ENCODE measurements around the gene DNM1L.
A peak's percentile ranks its signal among the peaks of the same experiment; 100 is the strongest.

The DNM1L gene

DNA sequence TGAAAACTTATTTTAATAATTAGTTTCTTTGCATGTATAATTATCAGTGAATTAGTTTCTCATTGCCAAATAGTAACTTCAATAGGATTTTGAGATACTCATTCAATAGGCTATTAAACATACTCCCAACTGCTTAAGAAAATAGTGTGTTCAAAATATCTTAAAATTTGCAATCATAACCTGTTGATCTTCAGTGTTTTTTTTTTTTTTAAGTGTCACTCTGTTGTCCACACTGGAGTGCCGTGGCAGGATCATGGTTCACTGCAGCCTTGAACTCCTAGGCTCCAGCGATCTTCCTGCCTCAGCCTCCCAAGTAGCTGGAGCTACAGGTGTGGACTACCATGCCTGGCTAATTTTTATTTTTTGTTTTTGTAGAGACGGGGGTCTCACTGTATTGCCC, 78.1 kb downstream of the DNM1L start:
- TF ChIP-seq, protein P1, sequence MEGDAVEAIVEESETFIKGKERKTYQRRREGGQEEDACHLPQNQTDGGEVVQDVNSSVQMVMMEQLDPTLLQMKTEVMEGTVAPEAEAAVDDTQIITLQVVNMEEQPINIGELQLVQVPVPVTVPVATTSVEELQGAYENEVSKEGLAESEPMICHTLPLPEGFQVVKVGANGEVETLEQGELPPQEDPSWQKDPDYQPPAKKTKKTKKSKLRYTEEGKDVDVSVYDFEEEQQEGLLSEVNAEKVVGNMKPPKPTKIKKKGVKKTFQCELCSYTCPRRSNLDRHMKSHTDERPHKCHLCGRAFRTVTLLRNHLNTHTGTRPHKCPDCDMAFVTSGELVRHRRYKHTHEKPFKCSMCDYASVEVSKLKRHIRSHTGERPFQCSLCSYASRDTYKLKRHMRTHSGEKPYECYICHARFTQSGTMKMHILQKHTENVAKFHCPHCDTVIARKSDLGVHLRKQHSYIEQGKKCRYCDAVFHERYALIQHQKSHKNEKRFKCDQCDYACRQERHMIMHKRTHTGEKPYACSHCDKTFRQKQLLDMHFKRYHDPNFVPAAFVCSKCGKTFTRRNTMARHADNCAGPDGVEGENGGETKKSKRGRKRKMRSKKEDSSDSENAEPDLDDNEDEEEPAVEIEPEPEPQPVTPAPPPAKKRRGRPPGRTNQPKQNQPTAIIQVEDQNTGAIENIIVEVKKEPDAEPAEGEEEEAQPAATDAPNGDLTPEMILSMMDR (IDR thresholded peaks at IDR 0.05) = no peak
- Mint-ChIP-seq H3K27ac (no peak overlapping the region), H3K36me3 (ENCODE audit: low read depth) (peaks cover 16% of the 10 kb centered on the region), H3K4me3 (no peak overlapping the region), H3K4me1 (peaks cover 36% of the 10 kb centered on the region), H3K9me3 (no peaks in the 10 kb centered on the region), H3K27me3 (ENCODE audit: low read depth, poor library complexity) (peaks cover 5% of the 10 kb centered on the region)
- DNase-seq = no peak

- TF ChIP-seq, protein P1 (IDR thresholded peaks at IDR 0.05) = no peak
- Mint-ChIP-seq H3K4me1 (peaks cover 7% of the 10 kb centered on the region), H3K27me3 (ENCODE audit: low read depth, poor library complexity) (peaks cover 5% of the 10 kb centered on the region), H3K9me3 (no peaks in the 10 kb centered on the region), H3K27ac (no peak overlapping the region), H3K4me3 (no peak overlapping the region), H3K36me3 (ENCODE audit: low read depth) (no peaks in the 10 kb centered on the region)
- no peak for DNase-seq
Measured at GRCh38 chr12:32761716-32762115, 82.6 kb downstream of the DNM1L start.

DNA sequence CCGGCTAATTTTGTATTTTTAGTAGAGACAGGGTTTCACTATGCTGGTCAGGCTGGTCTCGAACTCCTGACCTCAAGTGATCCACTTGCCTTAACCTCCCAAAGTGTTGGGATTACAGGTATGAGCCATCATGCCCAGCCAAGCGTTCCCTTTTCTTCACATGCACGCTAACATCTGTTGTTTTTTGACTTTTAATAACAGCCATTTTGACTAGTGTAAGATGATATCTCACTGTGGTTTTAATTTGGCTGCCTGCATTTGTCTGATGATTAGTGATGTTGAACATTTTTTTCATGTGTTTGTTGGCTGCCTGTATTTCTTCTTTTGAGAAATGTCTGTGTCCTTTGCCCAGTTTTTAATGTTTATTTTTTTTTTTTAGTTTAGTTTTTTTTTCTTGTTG, 86.8 kb downstream of the DNM1L start:
- TF ChIP-seq, protein P1 (IDR thresholded peaks at IDR 0.05) = no peak
- H3K4me3 Mint-ChIP-seq = no peak overlapping the region
- H3K27me3 Mint-ChIP-seq (ENCODE audit: low read depth, poor library complexity) = no peaks in the 10 kb centered on the region
- H3K36me3 Mint-ChIP-seq (ENCODE audit: low read depth) = no peaks in the 10 kb centered on the region
- no peak for DNase-seq
- H3K27ac Mint-ChIP-seq = no peak overlapping the region
- H3K4me1 Mint-ChIP-seq = no peaks in the 10 kb centered on the region
- no peaks in the 10 kb centered on the region for H3K9me3 Mint-ChIP-seq

GRCh38 chr12:32768518-32768917, 89.4 kb downstream of the DNM1L start:
- no peaks in the 10 kb centered on the region for H3K4me1 Mint-ChIP-seq
- H3K27ac Mint-ChIP-seq = no peak overlapping the region
- TF ChIP-seq, protein P1 (IDR thresholded peaks at IDR 0.05) = no peak
- no peaks in the 10 kb centered on the region for H3K27me3 Mint-ChIP-seq (ENCODE audit: low read depth, poor library complexity)
- no peak for DNase-seq
- no peaks in the 10 kb centered on the region for H3K9me3 Mint-ChIP-seq
- no peak overlapping the region for H3K4me3 Mint-ChIP-seq
- no peaks in the 10 kb centered on the region for H3K36me3 Mint-ChIP-seq (ENCODE audit: low read depth)

DNA sequence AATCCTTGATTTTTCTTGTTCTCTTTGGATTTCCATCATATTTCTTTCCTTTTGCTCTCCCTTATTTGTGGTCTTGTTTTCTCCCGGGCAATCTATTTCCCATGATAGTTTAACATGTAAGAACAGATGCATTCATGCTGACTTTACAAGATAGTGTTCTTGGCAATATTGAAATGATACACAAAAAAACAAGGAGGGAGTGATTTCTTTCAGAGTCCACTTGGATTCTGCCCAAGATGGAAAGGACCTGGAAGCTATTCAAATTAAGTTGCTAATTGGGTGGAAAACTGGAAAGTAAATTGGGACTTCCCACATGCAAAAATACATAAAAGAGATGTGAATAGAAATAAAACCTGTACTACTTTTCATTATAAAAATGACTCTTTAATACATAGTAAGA, 91.0 kb downstream of the DNM1L start:
- H3K9me3 Mint-ChIP-seq = no peaks in the 10 kb centered on the region
- no peaks in the 10 kb centered on the region for H3K36me3 Mint-ChIP-seq (ENCODE audit: low read depth)
- H3K27ac Mint-ChIP-seq = no peak overlapping the region
- H3K4me1 Mint-ChIP-seq = no peaks in the 10 kb centered on the region
- H3K4me3 Mint-ChIP-seq = no peak overlapping the region
- TF ChIP-seq, protein P1 (IDR thresholded peaks at IDR 0.05) = no peak
- H3K27me3 Mint-ChIP-seq (ENCODE audit: low read depth, poor library complexity) = no peaks in the 10 kb centered on the region
- no peak for DNase-seq

GRCh38 chr12:32773691-32774090, 94.6 kb downstream of the DNM1L start:
- Mint-ChIP-seq H3K27ac (peak overlapping the region; percentile 29), H3K4me3 (no peak overlapping the region), H3K9me3 (no peaks in the 10 kb centered on the region), H3K36me3 (ENCODE audit: low read depth) (no peaks in the 10 kb centered on the region), H3K4me1 (no peaks in the 10 kb centered on the region), H3K27me3 (ENCODE audit: low read depth, poor library complexity) (peaks cover 6% of the 10 kb centered on the region)
- no peak for DNase-seq
- TF ChIP-seq, protein P1 (IDR thresholded peaks at IDR 0.05) = no peak

Measured in nephron progenitor cell (in vitro differentiated cells).